Fibroblast of lung (primary cell): ENCODE measurements around the gene INSR. TPM values are rescaled to one million over a fixed set of nuclear protein-coding genes. Genes with fewer than 3 reads are reported as not detected.

Experiments used
- DNase-seq, 2 donors: peaks; one replicate each; pipeline versions ENCODE4 v3.0.0 to v3.0.0-alpha.2; 2010; ENCODE audit warnings: low read depth in 2 of 2
- H2AFZ ChIP-seq: 2 replicates; pipeline ENCODE4 v1.5.1; 2012; ENCODE audit warnings: low read length, control low read depth, inconsistent platforms
- H3K27ac ChIP-seq: 2 replicates; pipeline ENCODE4 v1.5.1; 2011; ENCODE audit warnings: low read length, control low read depth; ENCODE audit not compliant: insufficient read depth
- H3K27me3 ChIP-seq: 2 replicates; pipeline ENCODE4 v1.5.1; 2011; ENCODE audit warnings: mild to moderate bottlenecking, low read length; ENCODE audit not compliant: control insufficient read depth, insufficient read depth
- H3K36me3 ChIP-seq: 2 replicates; pipeline ENCODE4 v1.5.1; 2011; ENCODE audit warnings: low read length; ENCODE audit not compliant: control insufficient read depth, insufficient read depth
- H3K4me1 ChIP-seq: 2 replicates; pipeline ENCODE4 v1.5.1; 2011; ENCODE audit warnings: low read length; ENCODE audit not compliant: control insufficient read depth, insufficient read depth; ENCODE audit errors: extremely low read depth
- H3K4me2 ChIP-seq: 2 replicates; pipeline ENCODE4 v1.5.1; 2011; ENCODE audit warnings: low read length, control low read depth; ENCODE audit not compliant: insufficient read depth; ENCODE audit errors: extremely low read depth
- H3K4me3 ChIP-seq, 4 experiments: fragments of 200-600 bp in 1 of 4; sonication (generic) in 1 of 4; replicated peaks in 1 of 4; 2 replicates each; pipeline ENCODE4 v1.5.1; 2011 to 2016; ENCODE audit warnings: low read length in 4 of 4, low read depth in 3 of 4, mild to moderate bottlenecking in 3 of 4, control low read depth in 2 of 4, inconsistent platforms in 1 of 4, mixed read lengths in 1 of 4; ENCODE audit not compliant: insufficient read depth in 1 of 4; ENCODE audit errors: control extremely low read depth in 1 of 4
- H3K79me2 ChIP-seq: 2 replicates; pipeline ENCODE4 v1.5.1; 2012; ENCODE audit warnings: mild to moderate bottlenecking, low read length, inconsistent platforms; ENCODE audit not compliant: control insufficient read depth, insufficient read depth
- H3K9ac ChIP-seq: 2 replicates; pipeline ENCODE4 v1.5.1; 2011; ENCODE audit warnings: mild to moderate bottlenecking, low read length, control low read depth; ENCODE audit not compliant: insufficient read depth
- H3K9me3 ChIP-seq: 2 replicates; pipeline ENCODE4 v1.5.1; 2012; ENCODE audit warnings: low read depth, low read length; ENCODE audit not compliant: control insufficient read depth, insufficient read depth
- H4K20me1 ChIP-seq: 2 replicates; pipeline ENCODE4 v1.5.1; 2011; ENCODE audit warnings: low read length; ENCODE audit not compliant: control insufficient read depth, insufficient read depth; ENCODE audit errors: extremely low read depth
- CTCF ChIP-seq, 2 donors: IDR thresholded peaks in 1 of 2; conservative IDR thresholded peaks in 1 of 2; 1 replicate in 1 of 2; 2 replicates in 1 of 2; pipeline ENCODE4 v1.5.1; 2011 to 2012; ENCODE audit warnings: low read length in 2 of 2, control low read depth in 1 of 2, inconsistent platforms in 1 of 2, low read depth in 1 of 2, mild to moderate bottlenecking in 1 of 2
- EZH2 ChIP-seq: IDR thresholded peaks from 2 replicates; pipeline ENCODE4 v1.5.1; 2012; ENCODE audit warnings: low read length, control low read depth, mild to moderate bottlenecking; ENCODE audit errors: missing control alignments
- polyA plus RNA-seq, 2 donors: library from polyadenylated mRNA; depleted of rRNA in 1 of 2; stranded (reverse) in 1 of 2; unstranded in 1 of 2; fragments of >200 nt; gene quantifications; 2 replicates each; pipeline ENCODE4 v1.2.1, GENCODE V29; 2011 to 2012; ENCODE audit warnings: missing spikeins in 1 of 2
- total RNA-seq: library from RNA; depleted of rRNA; stranded (reverse); fragments of >200 nt; gene quantifications from 2 replicates; pipeline ENCODE4 v1.2.1, GENCODE V29; 2014

INSR gene
- total and polyA plus RNA-seq, 2 donors (not counting 1 experiment from before 2014, with no cell fraction given) = 3.7 to 23.9 TPM

- no peak overlapping the region for H2AFZ ChIP-seq
- no peaks in the 10 kb centered on the region for H3K27me3 ChIP-seq
- H3K4me2 ChIP-seq = no peak overlapping the region
- no peak overlapping the region for H3K9ac ChIP-seq
- no peak for TF ChIP-seq EZH2
- no peak for TF ChIP-seq CTCF (conservative IDR thresholded peaks at IDR 0.05 in 1 of 2, IDR thresholded peaks at IDR 0.05 in 1 of 2; ENCODE audit: low read depth in 1 of 2, low read length in 2 of 2)
- no peaks in the 10 kb centered on the region for H4K20me1 ChIP-seq
- H3K4me3 ChIP-seq = no peak overlapping the region
- no peaks in the 10 kb centered on the region for H3K79me2 ChIP-seq
- no peak for DNase-seq
- H3K36me3 ChIP-seq = no peaks in the 10 kb centered on the region
- H3K27ac ChIP-seq = no peak overlapping the region
- no peaks in the 10 kb centered on the region for H3K9me3 ChIP-seq
- H3K4me1 ChIP-seq = no peaks in the 10 kb centered on the region
Observed at GRCh38 chr19:7255631-7256030, 38.6 kb downstream of the INSR start.

DNA sequence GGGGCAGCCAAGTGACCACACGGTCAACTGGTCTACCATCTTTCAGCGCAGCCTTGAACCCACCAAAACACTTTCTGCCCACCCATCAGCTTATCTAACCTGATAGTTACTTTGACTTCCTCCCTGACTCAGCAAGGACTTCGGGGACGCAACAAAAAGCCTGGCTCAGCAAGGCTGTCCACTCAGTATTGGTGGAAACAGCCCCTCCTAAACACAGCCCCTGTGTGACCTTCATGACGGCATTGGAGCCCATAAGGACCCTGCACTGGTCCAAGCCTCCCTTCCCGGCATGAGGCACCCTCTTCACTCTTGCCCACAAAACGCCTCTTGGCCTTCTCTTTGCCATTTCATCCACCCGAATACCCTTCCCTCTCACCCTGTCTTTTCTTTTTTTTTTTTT lies 39.1 kb downstream of the INSR start:
- H3K9ac ChIP-seq = no peak overlapping the region
- no peak overlapping the region for H2AFZ ChIP-seq
- H3K27me3 ChIP-seq = no peaks in the 10 kb centered on the region
- DNase-seq = no peak
- no peaks in the 10 kb centered on the region for H3K79me2 ChIP-seq
- no peak for TF ChIP-seq EZH2
- no peak for TF ChIP-seq CTCF (conservative IDR thresholded peaks at IDR 0.05 in 1 of 2, IDR thresholded peaks at IDR 0.05 in 1 of 2; ENCODE audit: low read depth in 1 of 2, low read length in 2 of 2)
- no peak overlapping the region for H3K4me2 ChIP-seq
- no peaks in the 10 kb centered on the region for H3K4me1 ChIP-seq
- H3K9me3 ChIP-seq = no peaks in the 10 kb centered on the region
- no peaks in the 10 kb centered on the region for H3K36me3 ChIP-seq
- no peak overlapping the region for H3K27ac ChIP-seq
- H4K20me1 ChIP-seq = no peaks in the 10 kb centered on the region
- H3K4me3 ChIP-seq = no peak overlapping the region

DNA sequence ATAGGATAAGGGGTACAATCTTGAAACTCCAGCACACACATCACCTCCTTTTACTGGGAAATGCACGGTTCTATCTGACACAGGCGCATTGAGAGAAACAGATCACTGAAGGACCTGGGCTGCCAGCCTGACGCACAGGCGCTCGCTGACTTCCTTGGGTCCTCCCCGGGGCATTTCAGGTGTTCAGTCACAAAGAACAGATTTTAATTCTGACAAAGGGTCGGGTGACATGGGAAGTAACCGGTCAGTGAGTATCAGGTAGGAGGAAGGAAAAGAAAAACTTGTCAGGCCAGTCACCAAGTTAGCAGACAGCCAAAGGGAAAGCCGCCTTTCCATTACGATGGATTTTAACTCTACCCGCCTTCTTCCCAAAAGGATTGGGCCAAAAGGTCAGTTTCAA lies 39.6 kb downstream of the INSR start:
- Histone ChIP-seq H3K27me3 (no peaks in the 10 kb centered on the region), H3K4me3 (no peak overlapping the region), H3K4me2 (no peak overlapping the region), H3K9me3 (no peaks in the 10 kb centered on the region), H3K9ac (no peak overlapping the region), H3K27ac (no peak overlapping the region), H3K36me3 (no peaks in the 10 kb centered on the region), H4K20me1 (no peaks in the 10 kb centered on the region), H2AFZ (no peak overlapping the region), H3K79me2 (no peaks in the 10 kb centered on the region), H3K4me1 (no peaks in the 10 kb centered on the region)
- TF ChIP-seq EZH2 = no peak
- TF ChIP-seq CTCF (conservative IDR thresholded peaks at IDR 0.05 in 1 of 2, IDR thresholded peaks at IDR 0.05 in 1 of 2; ENCODE audit: low read depth in 1 of 2, low read length in 2 of 2) = no peak
- DNase-seq = no peak
